GM19238 (cell line): ENCODE data around the gene AFF3.

ENCODE experiments used
- DNase-seq: peaks from one replicate; pipeline ENCODE4 v3.0.0; 2011; ENCODE audit warnings: low spot score; ENCODE audit not compliant: insufficient read length

AFF3 gene

GRCh38 chr2:99609851-99610381 is 532.5 kb downstream of the AFF3 start:
- DNase-seq: no peak

GRCh38 chr2:99608861-99609260 is 533.5 kb downstream of the AFF3 start:
- DNase-seq: no peak

- no peak for DNase-seq
Measured at GRCh38 chr2:99607861-99608491, 534.4 kb downstream of the AFF3 start.

GRCh38 chr2:99607454-99607853 is 534.9 kb downstream of the AFF3 start:
- no peak for DNase-seq

GRCh38 chr2:99605036-99605435 is 537.4 kb downstream of the AFF3 start:
- no peak for DNase-seq

GRCh38 chr2:99602476-99602875 is 539.9 kb downstream of the AFF3 start:
- DNase-seq: no peak

GRCh38 chr2:99600981-99601651 is 541.3 kb downstream of the AFF3 start:
- no peak for DNase-seq

- no peak for DNase-seq
Measured at GRCh38 chr2:99598441-99598840, 543.9 kb downstream of the AFF3 start.

GRCh38 chr2:99597616-99598015 is 544.8 kb downstream of the AFF3 start:
- DNase-seq: no peak

- DNase-seq: no peak
Measured at GRCh38 chr2:99595373-99595772, 547.0 kb downstream of the AFF3 start.

GRCh38 chr2:99593692-99594427 is 548.5 kb downstream of the AFF3 start:
- no peak for DNase-seq

- DNase-seq: no peak
Measured at GRCh38 chr2:99576775-99577174, 565.6 kb downstream of the AFF3 start.

GRCh38 chr2:99573634-99574251 is 568.6 kb downstream of the AFF3 start:
- DNase-seq: no peak

- no peak for DNase-seq
Measured at GRCh38 chr2:99572373-99573164, 569.8 kb downstream of the AFF3 start.

GRCh38 chr2:99571954-99572353 is 570.4 kb downstream of the AFF3 start:
- DNase-seq: no peak

- no peak for DNase-seq
Measured at GRCh38 chr2:99571533-99571932, 570.9 kb downstream of the AFF3 start.

- DNase-seq: no peak
Measured at GRCh38 chr2:99571021-99571420, 571.4 kb downstream of the AFF3 start.

- no peak for DNase-seq
Measured at GRCh38 chr2:99569386-99569785, 573.0 kb downstream of the AFF3 start.

GRCh38 chr2:99565227-99565626 is 577.2 kb downstream of the AFF3 start:
- no peak for DNase-seq

- DNase-seq: no peak
Measured at GRCh38 chr2:99562516-99562915, 579.9 kb downstream of the AFF3 start.

GRCh38 chr2:99561804-99562203 is 580.6 kb downstream of the AFF3 start:
- no peak for DNase-seq
